Adipocyte (in vitro differentiated cells): ENCODE data around the gene BNC1.
"Not testable (repeated sequence)": the region's sequence is repeated elsewhere in the genome, so short reads cannot be mapped to it uniquely, and the experiment has no call there.

Experiments used
- DNase-seq: peaks from one replicate; pipeline ENCODE4 v3.0.0-alpha.2; 2015; ENCODE audit warnings: low read depth
- H3K27me3 ChIP-seq: replicated peaks from 2 replicates; pipeline ENCODE4 v1.7.0; 2013; ENCODE audit warnings: mild to moderate bottlenecking, low read length, moderate library complexity; ENCODE audit not compliant: control insufficient read depth, insufficient read depth
- H3K36me3 ChIP-seq: 2 replicates; pipeline ENCODE4 v1.7.0; 2013; ENCODE audit warnings: low read length, mild to moderate bottlenecking, moderate library complexity; ENCODE audit not compliant: control insufficient read depth, insufficient read depth, severe bottlenecking
- H3K4me1 ChIP-seq: 2 replicates; pipeline ENCODE4 v1.7.0; 2013; ENCODE audit warnings: mild to moderate bottlenecking, low read length, moderate library complexity; ENCODE audit not compliant: control insufficient read depth, insufficient read depth
- H3K4me3 ChIP-seq: 2 replicates; pipeline ENCODE4 v1.7.0; 2013; ENCODE audit warnings: mild to moderate bottlenecking, low read length, moderate library complexity
- H3K9ac ChIP-seq: 2 replicates; pipeline ENCODE4 v1.7.0; 2013; ENCODE audit warnings: mild to moderate bottlenecking, low read length, moderate library complexity
- H3K9me3 ChIP-seq: 2 replicates; pipeline ENCODE4 v1.7.0; 2013; ENCODE audit warnings: mild to moderate bottlenecking, low read length, moderate library complexity; ENCODE audit not compliant: control insufficient read depth

BNC1 gene

DNA sequence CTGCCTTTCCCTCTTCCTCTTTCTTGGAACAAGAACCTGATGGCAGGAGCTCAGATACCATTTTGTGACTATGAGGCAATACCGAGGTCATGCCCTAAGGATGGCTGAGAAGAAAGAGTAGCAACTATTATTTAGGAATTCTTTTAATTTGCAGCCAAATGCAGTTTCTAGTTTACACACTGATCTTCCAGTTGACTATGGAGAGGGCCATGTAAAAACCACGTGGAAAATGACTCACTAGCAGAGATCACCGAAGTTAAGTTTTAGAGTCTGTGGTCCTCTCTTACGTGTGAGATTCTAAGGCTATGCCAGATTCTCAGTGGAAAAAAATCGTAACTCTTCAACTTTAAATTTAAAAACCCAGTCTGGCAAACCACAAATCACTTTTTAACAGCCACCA lies 7.8 kb downstream of the BNC1 start:
- Histone ChIP-seq H3K4me3 (no peak overlapping the region), H3K36me3 (no peaks in the 10 kb centered on the region), H3K27me3 (no peaks in the 10 kb centered on the region), H3K4me1 (no peaks in the 10 kb centered on the region), H3K9ac (no peak overlapping the region), H3K9me3 (no peaks in the 10 kb centered on the region)
- DNase-seq = no peak

DNA sequence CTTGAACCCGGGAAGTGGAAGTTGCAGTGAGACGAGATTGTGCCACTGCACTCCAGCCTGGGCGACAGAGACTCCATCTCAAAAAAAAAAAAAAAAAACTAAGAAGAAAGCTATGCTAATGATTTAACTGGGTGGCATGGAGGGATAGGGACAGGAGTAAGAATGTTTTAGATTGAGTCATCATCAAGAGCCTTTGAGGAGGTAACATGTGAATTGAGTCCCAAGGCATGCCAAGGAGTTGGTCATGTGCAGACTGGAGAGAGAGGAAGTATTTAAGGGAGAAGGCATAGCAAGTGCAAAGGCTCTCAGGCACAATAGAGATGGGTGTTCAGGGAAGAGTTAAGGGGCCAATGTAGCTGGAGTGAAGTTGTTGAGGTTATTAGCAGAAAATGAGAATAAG lies 9.1 kb downstream of the BNC1 start:
- no peak for DNase-seq
- Histone ChIP-seq H3K36me3 (no peaks in the 10 kb centered on the region), H3K9ac (no peak overlapping the region)

DNA sequence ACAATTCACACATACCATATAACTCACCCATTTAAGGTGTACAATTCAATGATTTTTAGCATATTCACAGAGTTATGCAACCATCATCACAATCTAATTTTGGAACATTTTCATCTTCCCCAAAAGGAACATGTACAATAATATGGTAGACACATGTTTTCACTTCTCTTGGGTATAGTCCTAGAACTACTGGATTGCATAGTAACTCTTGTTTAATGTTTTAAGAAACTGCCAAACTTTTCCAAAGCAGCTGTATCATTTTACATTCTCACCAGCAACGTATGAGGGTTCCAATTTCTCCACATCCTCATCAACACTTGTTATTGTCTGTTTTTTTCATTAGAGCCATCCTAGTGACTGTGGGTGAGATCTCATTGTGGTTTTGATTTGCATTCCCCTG lies 14.3 kb downstream of the BNC1 start:
- H3K36me3 ChIP-seq = peaks cover 7% of the 10 kb centered on the region
- no peaks in the 10 kb centered on the region for H3K27me3 ChIP-seq
- no peak overlapping the region for H3K4me3 ChIP-seq
- no peak overlapping the region for H3K9ac ChIP-seq
- no peaks in the 10 kb centered on the region for H3K9me3 ChIP-seq
- peaks cover 3% of the 10 kb centered on the region for H3K4me1 ChIP-seq
- DNase-seq = no peak

More for the DNA sequence above, 9.1 kb downstream of the BNC1 start:
- no peak overlapping the region for H3K4me3 ChIP-seq
- peaks cover 3% of the 10 kb centered on the region for H3K4me1 ChIP-seq
- H3K9me3 ChIP-seq = no peaks in the 10 kb centered on the region
- H3K27me3 ChIP-seq = no peaks in the 10 kb centered on the region

- no peaks in the 10 kb centered on the region for H3K27me3 ChIP-seq
- no peak for DNase-seq
- no peak overlapping the region for H3K9ac ChIP-seq
- H3K9me3 ChIP-seq = no peaks in the 10 kb centered on the region
- peaks cover 3% of the 10 kb centered on the region for H3K4me1 ChIP-seq
- H3K4me3 ChIP-seq = no peak overlapping the region
- H3K36me3 ChIP-seq = peaks cover 15% of the 10 kb centered on the region
These were observed 16.3 kb downstream of the BNC1 start for GRCh38 chr15:83268147-83268546.

DNA sequence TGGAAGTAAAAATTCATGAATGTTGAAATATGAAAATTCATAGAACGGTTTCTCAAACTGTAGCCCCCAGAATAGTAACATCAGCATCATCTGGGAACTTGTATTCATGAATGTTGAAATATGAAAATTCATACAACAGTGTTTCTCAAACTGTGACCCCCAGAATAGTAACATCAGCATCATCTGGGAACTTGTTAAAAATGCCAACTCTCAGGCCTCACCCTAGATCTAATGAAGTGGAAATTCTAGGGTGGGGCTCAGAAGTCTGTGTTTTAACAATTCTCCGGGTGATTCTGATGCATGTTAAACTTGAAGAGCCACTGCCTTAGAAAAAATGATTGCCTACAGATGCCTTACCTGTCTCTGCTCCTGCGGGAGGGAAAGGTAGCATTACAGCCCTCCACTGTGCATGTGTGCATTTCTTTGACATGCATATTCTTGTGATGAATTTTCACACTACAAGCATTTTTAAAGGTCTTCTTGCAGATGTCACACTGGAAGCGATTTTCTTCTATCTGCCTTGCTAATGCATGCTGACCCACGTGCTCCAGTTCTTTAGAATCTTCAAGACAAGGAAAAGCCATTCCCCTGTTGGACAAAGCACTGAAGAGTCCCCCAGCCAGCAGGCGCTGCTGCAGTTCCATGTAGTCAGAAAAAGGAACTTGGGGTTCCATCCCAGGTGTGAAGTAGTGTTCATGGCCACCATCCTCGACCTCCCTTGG lies 21.7 kb downstream of the BNC1 start:
- Histone ChIP-seq H3K4me3 (no peak overlapping the region), H3K27me3 (no peaks in the 10 kb centered on the region), H3K9ac (no peak overlapping the region), H3K9me3 (no peaks in the 10 kb centered on the region), H3K4me1 (no peaks in the 10 kb centered on the region), H3K36me3 (peaks cover 15% of the 10 kb centered on the region)
- DNase-seq = no peak

GRCh38 chr15:83262181-83262580 lies 22.3 kb downstream of the BNC1 start:
- H3K27me3 ChIP-seq, H3K9me3 ChIP-seq, H3K9ac ChIP-seq, DNase-seq, H3K4me1 ChIP-seq, H3K4me3 ChIP-seq: not testable (repeated sequence)
- H3K36me3 ChIP-seq = peaks cover 15% of the 10 kb centered on the region

DNA sequence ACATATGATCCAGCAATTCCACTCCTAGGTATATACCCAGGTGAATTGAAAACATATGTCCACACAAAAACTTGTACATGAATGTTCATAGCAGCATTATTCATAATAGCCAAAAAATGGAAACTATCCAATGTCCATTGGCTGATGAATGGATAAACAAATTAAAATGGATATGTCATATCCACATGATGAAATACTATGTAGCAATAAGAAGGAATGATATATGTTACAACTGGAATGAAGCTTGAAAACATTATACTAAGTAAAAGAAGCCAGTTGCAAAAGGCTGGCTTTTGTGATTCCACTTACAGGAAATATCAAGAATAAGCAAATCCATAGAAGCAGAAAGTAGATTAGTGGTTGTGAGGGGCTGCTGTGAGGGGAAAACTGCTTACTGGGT lies 33.7 kb downstream of the BNC1 start:
- peaks cover 13% of the 10 kb centered on the region for H3K4me1 ChIP-seq
- no peaks in the 10 kb centered on the region for H3K36me3 ChIP-seq
- no peak overlapping the region for H3K9ac ChIP-seq
- no peak overlapping the region for H3K4me3 ChIP-seq
- peaks cover 3% of the 10 kb centered on the region for H3K9me3 ChIP-seq
- H3K27me3 ChIP-seq = peaks cover 23% of the 10 kb centered on the region
- DNase-seq = peak; percentile 75

DNA sequence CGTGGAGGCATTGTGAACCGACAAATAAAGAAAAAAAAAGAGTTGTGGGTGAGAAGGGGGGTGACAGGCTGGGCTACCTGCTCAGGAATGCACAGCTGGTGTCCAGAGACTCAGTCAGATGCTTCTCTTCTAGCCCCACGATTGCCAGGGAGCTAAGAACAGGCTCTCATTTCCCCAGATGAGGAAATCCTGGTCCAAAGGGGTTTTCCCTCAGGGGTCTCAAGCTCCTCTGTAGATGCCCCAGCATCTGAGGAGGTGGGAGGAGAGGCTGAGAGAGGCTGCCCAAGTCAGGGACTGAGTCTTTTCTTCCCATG lies 35.5 kb downstream of the BNC1 start:
- Histone ChIP-seq H3K36me3 (no peaks in the 10 kb centered on the region), H3K9me3 (peaks cover 5% of the 10 kb centered on the region), H3K4me3 (no peak overlapping the region), H3K9ac (no peak overlapping the region), H3K4me1 (peaks cover 13% of the 10 kb centered on the region), H3K27me3 (peaks cover 29% of the 10 kb centered on the region)
- no peak for DNase-seq

GRCh38 chr15:83248151-83249029 lies 36.1 kb downstream of the BNC1 start:
- Histone ChIP-seq H3K9me3 (peaks cover 5% of the 10 kb centered on the region), H3K9ac (no peak overlapping the region)
- DNase-seq = peak; percentile 89

DNA sequence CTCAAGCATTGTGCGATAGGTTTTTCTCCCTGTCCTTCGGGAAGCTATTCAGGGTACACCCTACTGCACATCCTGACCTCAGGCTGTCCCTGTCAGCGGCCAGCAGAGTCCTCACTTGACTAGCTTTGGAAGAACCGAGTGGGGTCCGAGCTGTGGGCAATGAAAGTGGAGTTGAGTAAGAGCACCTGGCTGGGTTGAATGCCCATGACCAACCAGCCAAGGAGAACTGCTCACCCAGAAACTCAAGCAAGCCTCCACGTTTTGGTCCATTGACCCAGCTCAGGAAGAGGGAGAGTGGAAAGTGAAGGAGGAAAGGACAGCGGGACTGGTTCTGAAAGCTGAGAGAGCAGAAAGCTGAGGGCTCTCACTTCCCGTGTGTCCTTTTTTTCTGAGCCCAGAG lies 40.8 kb downstream of the BNC1 start:
- peaks cover 2% of the 10 kb centered on the region for H3K4me1 ChIP-seq
- H3K27me3 ChIP-seq = peaks cover 32% of the 10 kb centered on the region
- H3K9ac ChIP-seq = no peak overlapping the region
- H3K4me3 ChIP-seq = no peak overlapping the region
- peaks cover 11% of the 10 kb centered on the region for H3K9me3 ChIP-seq
- no peak for DNase-seq
- H3K36me3 ChIP-seq = no peaks in the 10 kb centered on the region

More at GRCh38 chr15:83248151-83249029, 36.1 kb downstream of the BNC1 start:
- H3K27me3 ChIP-seq = peaks cover 35% of the 10 kb centered on the region
- H3K36me3 ChIP-seq = no peaks in the 10 kb centered on the region
- no peak overlapping the region for H3K4me3 ChIP-seq
- peaks cover 13% of the 10 kb centered on the region for H3K4me1 ChIP-seq

DNA sequence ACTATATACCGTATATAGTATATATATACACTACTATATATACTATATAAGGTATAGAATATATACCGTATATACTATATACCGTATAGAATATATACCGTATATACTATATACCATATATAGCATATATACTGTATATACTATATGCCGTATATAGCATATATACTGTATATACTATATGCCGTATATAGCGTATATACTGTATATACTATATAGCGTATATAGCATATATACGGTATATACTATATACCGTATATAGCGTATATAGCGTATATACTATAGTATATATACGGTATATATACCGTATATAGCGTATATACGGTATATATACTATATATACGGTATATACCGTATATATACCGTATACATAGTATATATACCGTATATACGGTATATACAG lies 54.2 kb downstream of the BNC1 start:
- Histone ChIP-seq H3K9me3 (no peaks in the 10 kb centered on the region), H3K36me3 (no peaks in the 10 kb centered on the region)
- DNase-seq = no peak

More for the DNA sequence above, 54.2 kb downstream of the BNC1 start:
- H3K4me1 ChIP-seq = no peaks in the 10 kb centered on the region
- no peak overlapping the region for H3K9ac ChIP-seq
- H3K27me3 ChIP-seq = no peaks in the 10 kb centered on the region
- no peak overlapping the region for H3K4me3 ChIP-seq
